SK-N-SH treated with all-trans-retinoic acid at 6 μM for 48 hours (cell line): Measurements from ENCODE around the gene ST3GAL5.

ENCODE experiments used
- OSR1 ChIP-seq: fragments of 250-450 bp; sonication (Bioruptor Pico); IDR thresholded peaks from 2 replicates; pipeline ENCODE4 v1.8.0; 2022; ENCODE audit warnings: moderate library complexity, mild to moderate bottlenecking, inconsistent platforms
- ZNF70 ChIP-seq: fragments of 450-650 bp; formaldehyde crosslinking; IDR thresholded peaks from 2 replicates; pipeline ENCODE4 v1.5.0; 2020; ENCODE audit warnings: mild to moderate bottlenecking, moderate library complexity

- no peak for TF ChIP-seq ZNF70 (CRISPR knock-in tag)
- no peak for TF ChIP-seq OSR1 (CRISPR knock-in tag)
Observed at GRCh38 chr2:85804583-85804982, 84.2 kb downstream of the ST3GAL5 start.
